Peyer's patch (tissue), 4 donors: ENCODE measurements around the gene INF2. TPM values are rescaled to one million over a fixed set of nuclear protein-coding genes. Genes with fewer than 3 reads are reported as not detected.

Source experiments
- DNase-seq, 3 donors: peaks; one replicate each; pipeline ENCODE4 v3.0.0-alpha.2; 2017 to 2019
- H3K27ac ChIP-seq, 4 donors: fragments of 200-600 bp; sonication (generic); one replicate each; pipeline ENCODE4 v1.5.1; 2016 to 2019
- H3K27me3 ChIP-seq, 2 donors: fragments of 200-600 bp; sonication (generic); one replicate each; pipeline ENCODE4 v1.5.1; 2019
- H3K36me3 ChIP-seq, 3 donors: fragments of 200-600 bp; sonication (generic); one replicate each; pipeline ENCODE4 v1.5.1; 2016 to 2019
- H3K4me1 ChIP-seq, 4 donors: fragments of 200-600 bp; sonication (generic); one replicate each; pipeline ENCODE4 v1.5.1; 2016 to 2019
- H3K4me3 ChIP-seq, 4 donors: fragments of 200-600 bp; sonication (generic); 1 replicate in 3 of 4; 2 replicates in 1 of 4; pipeline ENCODE4 v1.5.1; 2016 to 2019; ENCODE audit warnings: mild to moderate bottlenecking in 1 of 4
- H3K9me3 ChIP-seq, 4 donors: fragments of 200-600 bp; sonication (generic); one replicate each; pipeline ENCODE4 v1.5.1; 2016 to 2019; ENCODE audit warnings: mild to moderate bottlenecking in 1 of 4
- POLR2A ChIP-seq, 2 donors: fragments of 450-650 bp; IDR thresholded peaks; one replicate each; pipeline ENCODE4 v1.5.1; 2017; ENCODE audit warnings: antibody characterized with exemption in 2 of 2, mild to moderate bottlenecking in 2 of 2, moderate library complexity in 2 of 2
- total RNA-seq, 4 donors: library from RNA; depleted of rRNA; stranded (reverse); fragments of >200 nt; gene quantifications; one replicate each; pipeline ENCODE4 v1.1.0, GENCODE V29; 2016
- TF ChIP-seq, protein P1 (sequence below), 6 experiments: fragments of 450-650 bp in 4 of 6; fragments of 200-600 bp in 2 of 6; sonication (generic) in 1 of 6; IDR thresholded peaks; one replicate each; pipeline ENCODE4 v1.5.1; 2017 to 2019; ENCODE audit warnings: antibody characterized with exemption in 6 of 6, mild to moderate bottlenecking in 3 of 6, moderate library complexity in 1 of 6

INF2 gene
- total RNA-seq, 4 donors from 2014 or later = 137 to 287 (median 203) TPM

DNA sequence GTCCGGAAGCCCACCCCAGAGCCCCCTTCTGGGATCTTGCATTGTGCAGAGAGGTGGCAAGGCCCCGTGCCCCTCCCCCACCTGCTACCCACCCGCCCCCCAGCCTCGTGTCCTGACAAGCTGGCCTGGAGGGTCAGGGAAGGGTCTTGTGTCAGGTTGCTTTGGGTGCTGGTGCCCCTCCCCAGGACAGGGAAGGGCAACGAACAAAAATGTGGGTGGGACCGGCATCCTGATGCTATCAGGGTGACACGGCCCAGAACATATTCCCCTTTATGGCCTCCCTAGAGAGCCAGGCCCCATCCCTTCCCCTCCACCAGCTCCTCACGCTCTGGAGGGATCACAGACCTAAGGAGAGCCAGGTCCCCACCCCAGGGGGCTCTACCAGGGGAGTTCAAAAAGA is 46.1 kb upstream of the INF2 start:
- no peak for DNase-seq
- H3K27ac ChIP-seq = no peak overlapping the region
- no peak overlapping the region for H3K4me3 ChIP-seq
- peaks cover 0 to 3% (median 0%) of the 10 kb centered on the region in 4 donors for H3K9me3 ChIP-seq
- no peaks in the 10 kb centered on the region for H3K27me3 ChIP-seq
- no peaks in the 10 kb centered on the region for H3K4me1 ChIP-seq
- H3K36me3 ChIP-seq = no peaks in the 10 kb centered on the region
- no peak for TF ChIP-seq POLR2A (IDR thresholded peaks at IDR 0.05)
- TF ChIP-seq, protein P1, sequence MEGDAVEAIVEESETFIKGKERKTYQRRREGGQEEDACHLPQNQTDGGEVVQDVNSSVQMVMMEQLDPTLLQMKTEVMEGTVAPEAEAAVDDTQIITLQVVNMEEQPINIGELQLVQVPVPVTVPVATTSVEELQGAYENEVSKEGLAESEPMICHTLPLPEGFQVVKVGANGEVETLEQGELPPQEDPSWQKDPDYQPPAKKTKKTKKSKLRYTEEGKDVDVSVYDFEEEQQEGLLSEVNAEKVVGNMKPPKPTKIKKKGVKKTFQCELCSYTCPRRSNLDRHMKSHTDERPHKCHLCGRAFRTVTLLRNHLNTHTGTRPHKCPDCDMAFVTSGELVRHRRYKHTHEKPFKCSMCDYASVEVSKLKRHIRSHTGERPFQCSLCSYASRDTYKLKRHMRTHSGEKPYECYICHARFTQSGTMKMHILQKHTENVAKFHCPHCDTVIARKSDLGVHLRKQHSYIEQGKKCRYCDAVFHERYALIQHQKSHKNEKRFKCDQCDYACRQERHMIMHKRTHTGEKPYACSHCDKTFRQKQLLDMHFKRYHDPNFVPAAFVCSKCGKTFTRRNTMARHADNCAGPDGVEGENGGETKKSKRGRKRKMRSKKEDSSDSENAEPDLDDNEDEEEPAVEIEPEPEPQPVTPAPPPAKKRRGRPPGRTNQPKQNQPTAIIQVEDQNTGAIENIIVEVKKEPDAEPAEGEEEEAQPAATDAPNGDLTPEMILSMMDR (IDR thresholded peaks at IDR 0.05) = no peak

DNA sequence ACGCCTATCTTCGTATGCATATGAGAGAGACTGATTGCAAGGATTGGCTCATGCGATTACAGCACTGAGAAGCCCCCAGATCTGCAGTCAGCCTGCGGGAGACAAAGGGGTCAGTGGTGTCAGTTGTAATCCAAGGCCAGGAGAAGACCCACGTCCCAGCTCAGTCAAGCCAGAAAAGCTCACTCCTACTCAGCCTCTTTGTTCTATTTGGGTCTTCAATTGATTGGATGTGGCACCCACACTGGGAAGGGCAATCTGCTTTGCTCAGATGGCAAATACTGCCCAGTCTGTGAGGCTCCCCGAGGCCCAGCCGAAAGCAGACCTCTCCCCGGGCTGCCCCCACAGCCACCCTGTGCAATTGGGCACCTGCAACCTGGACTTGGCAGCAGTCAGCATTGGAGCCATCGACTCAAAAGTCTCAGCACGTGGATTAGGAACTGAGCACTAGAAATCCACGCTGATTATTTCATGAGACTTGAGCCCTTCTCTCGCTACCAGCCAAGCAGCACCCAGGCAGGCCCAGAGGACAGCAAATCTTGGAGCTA is 45.3 kb upstream of the INF2 start:
- peak in 1 of 3 donors; percentile 12 for DNase-seq
- TF ChIP-seq, protein P1 (IDR thresholded peaks at IDR 0.05) = no peak
- no peak for TF ChIP-seq POLR2A (IDR thresholded peaks at IDR 0.05)
- H3K4me3 ChIP-seq = no peak overlapping the region
- no peak overlapping the region for H3K27ac ChIP-seq
- H3K27me3 ChIP-seq = no peaks in the 10 kb centered on the region
- H3K36me3 ChIP-seq = no peaks in the 10 kb centered on the region
- H3K4me1 ChIP-seq = no peaks in the 10 kb centered on the region
- peaks cover 0 to 3% (median 0%) of the 10 kb centered on the region in 4 donors for H3K9me3 ChIP-seq

DNA sequence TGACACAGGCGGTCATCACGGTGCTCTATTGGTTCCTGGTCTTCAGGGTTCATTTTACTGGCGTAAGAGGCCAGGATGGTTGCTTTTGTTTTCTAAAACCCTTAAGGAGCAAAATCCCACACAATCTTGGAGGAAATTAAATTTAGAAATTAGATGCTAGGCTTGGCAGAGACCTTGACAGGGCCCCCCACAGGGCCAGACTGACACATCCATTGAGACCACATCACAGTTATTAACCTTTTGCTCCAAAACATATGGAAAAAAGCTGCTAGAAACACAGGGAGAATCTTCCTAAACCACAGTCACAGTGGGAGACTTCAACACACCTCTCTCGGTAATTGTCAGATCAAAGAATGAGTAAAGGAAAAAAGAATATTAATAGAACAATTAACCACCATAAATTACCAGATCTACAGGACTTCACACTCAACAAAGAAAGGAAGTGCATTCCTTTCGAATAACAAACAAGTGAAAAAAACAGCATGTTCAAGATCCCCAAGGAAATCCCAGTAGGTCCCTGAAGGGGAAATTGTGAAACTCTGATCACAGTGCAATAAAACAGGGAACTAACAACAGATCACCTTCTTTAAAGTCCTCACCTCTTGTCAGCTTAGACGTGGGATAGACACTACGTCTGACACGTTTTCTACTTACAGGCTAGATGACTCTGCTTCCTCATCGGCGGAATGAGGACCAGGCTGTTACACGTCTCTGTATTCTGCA is 44.6 kb upstream of the INF2 start:
- Histone ChIP-seq H3K4me1 (peaks cover 0 to under 1% (median 0%) of the 10 kb centered on the region in 4 donors), H3K4me3 (no peak overlapping the region), H3K27ac (no peak overlapping the region), H3K9me3 (peaks cover 0 to 3% (median 0%) of the 10 kb centered on the region in 4 donors), H3K27me3 (no peaks in the 10 kb centered on the region), H3K36me3 (no peaks in the 10 kb centered on the region)
- no peak for DNase-seq
- TF ChIP-seq POLR2A (IDR thresholded peaks at IDR 0.05) = no peak
- TF ChIP-seq, protein P1 (IDR thresholded peaks at IDR 0.05) = no peak

DNA sequence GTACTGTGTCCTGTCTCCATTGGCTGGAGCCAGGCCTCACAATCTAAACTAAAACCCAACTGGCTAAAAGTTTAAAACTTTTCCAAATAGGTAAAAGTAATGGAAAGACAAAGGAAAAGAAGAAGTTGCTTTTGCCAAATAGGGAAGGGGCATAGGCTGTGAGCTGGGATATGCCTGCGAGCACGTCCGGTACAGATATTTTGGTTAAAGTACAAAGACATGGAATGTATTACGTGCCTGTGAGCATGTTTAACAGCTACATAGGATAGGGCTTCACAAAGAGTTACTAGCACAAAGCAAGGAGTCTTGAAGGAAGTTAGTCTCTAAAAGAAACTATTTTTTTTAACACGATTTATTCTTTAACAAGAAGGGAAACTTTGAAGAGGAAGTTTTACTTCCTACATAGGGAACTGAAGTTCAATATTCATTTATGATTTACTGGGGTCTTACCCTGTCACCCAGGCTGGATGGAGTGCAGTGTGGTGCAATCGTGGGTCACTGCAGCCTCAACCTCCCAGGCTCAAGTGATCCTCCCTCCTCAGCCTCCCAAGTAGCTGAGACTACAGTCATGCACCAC is 41.9 kb upstream of the INF2 start:
- DNase-seq = no peak
- Histone ChIP-seq H3K9me3 (peaks cover 0 to 3% (median 0%) of the 10 kb centered on the region in 4 donors), H3K4me1 (peaks cover 0 to 12% (median 6%) of the 10 kb centered on the region in 4 donors), H3K27me3 (no peaks in the 10 kb centered on the region), H3K36me3 (no peaks in the 10 kb centered on the region), H3K27ac (peak overlapping the region in 1 of 4 donors; percentile 17), H3K4me3 (no peak overlapping the region)
- TF ChIP-seq POLR2A (IDR thresholded peaks at IDR 0.05) = no peak
- TF ChIP-seq, protein P1 (IDR thresholded peaks at IDR 0.05) = no peak

DNA sequence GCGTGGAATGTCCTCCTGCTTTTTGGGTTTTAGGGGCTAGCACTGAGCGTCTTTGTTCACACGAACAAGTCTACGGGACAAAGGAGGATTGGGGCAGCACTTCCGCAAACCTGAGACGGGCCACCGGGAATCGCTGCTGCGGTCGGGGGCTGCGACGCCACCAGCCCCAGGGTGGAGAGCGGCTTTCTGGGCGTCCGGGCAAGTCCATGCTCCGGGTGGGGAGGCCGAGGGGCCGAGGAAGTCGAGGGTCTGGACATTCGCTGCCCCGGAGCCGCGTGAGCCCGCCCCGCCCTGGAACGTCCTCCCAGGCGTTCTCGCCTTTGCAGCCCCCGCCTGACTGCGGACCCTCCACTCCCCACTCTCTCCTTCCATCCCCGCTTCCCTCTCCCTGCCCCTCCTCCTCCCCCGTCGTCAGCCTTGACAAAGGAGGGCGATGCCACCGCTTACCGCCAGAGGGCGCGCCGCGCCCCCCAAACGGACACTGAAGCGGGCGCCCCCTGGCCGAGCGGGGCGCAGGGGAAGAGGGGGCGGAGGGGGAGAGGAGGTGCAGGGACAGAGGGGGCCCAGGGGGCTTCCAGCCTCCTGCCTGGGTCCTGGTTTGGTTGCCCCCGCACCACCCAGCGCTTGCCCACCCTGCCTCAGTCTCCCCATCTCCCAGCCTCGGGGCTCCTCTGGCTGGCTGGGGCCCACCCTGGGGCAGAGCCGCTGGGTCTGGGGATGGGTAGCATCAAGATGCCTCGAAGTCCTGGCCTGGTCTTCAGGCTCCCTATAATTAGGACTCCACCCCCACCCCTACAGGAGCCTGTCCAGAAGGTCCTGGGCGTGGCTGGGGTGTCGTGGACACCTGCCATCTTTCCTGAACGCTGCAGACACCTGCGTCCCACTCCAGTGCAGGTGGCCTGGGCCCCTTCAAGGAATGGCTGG is 39.1 kb upstream of the INF2 start:
- Histone ChIP-seq H3K27ac (peak overlapping the region in 2 of 4 donors; percentile 24 to 74), H3K9me3 (peaks cover 0 to 2% (median 0%) of the 10 kb centered on the region in 4 donors), H3K4me1 (peaks cover 0 to 12% (median 6%) of the 10 kb centered on the region in 4 donors), H3K27me3 (no peaks in the 10 kb centered on the region), H3K4me3 (peak overlapping the region; percentile 19 to 43 (median 41)), H3K36me3 (no peaks in the 10 kb centered on the region)
- TF ChIP-seq POLR2A (IDR thresholded peaks at IDR 0.05) = no peak
- TF ChIP-seq, protein P1 (IDR thresholded peaks at IDR 0.05) = peak; percentile 81 to 99 (median 88)
- DNase-seq = peak; percentile 72 to 84 (median 74)
